AG08395 (cell line): ENCODE results near the gene MYH2.
A peak's percentile ranks its signal among the peaks of the same experiment; 100 is the strongest.

Experiments
- DNase-seq: peaks from one replicate; pipeline ENCODE4 v3.0.0; 2012; ENCODE audit warnings: mixed read lengths, low spot score

MYH2 gene

DNA sequence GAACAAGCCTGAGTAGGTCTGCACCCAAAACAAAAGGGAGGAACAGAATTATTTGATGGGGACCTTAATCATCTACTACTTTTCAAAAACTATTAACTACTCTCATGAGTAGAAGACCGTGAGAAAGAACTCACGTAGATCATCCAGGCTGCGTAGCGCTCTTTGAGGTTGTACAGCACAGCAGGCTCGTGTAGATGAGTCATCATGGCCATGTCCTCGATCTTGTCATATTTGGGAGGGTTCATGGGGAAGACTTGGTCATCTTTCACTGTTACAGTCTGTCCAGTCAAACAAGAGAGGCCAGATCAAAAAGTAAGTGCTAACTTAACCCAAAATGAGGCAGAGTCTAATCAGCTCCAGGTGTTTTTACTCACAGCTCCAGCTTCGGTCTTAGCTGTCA lies 33.4 kb downstream of the MYH2 start:
- DNase-seq, result no peak

DNA sequence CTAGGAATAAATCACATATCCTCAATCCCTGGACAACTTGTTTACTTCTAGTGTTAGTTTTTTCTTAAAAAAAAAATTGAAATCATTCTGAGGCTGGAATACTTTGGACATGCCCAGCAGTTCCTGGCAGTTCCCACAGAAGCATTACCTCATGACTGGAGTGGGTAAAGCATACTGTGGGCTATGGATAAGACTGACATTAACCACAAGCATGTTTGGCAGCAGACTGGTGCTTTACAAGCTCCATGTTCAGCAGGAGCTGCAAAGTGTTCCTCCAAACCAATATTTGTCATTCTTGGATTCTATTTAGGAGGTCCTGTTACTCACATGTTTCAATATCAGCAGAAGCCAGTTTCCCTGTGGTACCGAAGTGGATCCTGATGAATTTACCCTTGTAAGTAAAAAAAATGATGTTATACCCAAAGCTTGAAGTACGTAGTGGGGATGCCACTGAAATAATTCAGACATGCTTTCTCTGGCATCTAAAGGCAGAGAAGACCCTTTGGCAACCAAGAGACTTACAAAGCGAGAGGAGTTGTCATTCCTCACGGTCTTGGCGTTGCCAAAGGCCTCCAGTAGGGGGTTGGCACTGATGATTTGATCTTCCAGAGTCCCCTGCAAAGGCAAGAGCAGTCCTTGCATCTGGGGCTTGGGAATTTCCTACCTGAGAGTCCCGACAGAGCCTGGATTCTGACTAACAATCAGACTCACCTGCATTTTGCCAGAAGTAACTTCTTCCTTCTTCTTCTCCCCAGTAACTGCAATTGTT lies 36.0 kb downstream of the MYH2 start:
- peak; percentile 80 for DNase-seq

DNA sequence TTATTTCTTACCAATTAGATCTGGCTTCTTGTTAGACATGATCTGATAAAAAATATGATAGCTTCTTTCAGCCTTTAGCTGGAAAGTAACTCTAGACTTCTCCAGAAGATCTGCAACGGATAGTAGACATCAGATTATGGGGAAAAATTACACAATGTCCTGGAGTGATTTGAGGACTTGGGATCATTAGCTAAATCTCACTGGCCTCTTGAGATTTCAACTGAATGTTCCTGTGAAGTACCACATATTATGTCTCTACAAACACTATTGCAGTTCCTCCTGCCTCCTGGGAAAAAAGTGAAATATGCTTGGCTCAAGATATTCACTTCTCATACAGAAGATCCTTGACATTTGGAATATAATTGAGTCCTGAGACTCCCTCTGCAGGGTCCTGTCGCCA lies 36.6 kb downstream of the MYH2 start:
- no peak for DNase-seq

DNA sequence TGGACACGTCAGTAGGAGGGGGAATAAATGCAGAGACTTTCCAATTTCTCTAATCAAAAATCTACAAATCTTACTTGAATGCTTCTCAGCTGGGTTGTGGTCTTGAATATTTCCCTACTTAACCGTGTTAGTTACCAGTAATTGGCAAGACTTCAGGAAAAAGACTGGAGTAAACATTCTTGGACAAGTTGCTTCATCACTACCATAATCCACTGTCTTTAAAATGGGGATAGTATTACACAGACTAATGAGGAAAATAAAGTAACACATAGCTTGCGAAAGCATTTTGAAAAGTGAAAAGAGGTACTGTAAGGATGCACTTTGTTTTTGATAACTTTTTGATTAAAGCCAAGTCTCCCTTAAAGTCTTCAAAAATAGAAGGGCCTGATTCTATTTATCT lies 49.5 kb downstream of the MYH2 start:
- DNase-seq, result no peak

DNA sequence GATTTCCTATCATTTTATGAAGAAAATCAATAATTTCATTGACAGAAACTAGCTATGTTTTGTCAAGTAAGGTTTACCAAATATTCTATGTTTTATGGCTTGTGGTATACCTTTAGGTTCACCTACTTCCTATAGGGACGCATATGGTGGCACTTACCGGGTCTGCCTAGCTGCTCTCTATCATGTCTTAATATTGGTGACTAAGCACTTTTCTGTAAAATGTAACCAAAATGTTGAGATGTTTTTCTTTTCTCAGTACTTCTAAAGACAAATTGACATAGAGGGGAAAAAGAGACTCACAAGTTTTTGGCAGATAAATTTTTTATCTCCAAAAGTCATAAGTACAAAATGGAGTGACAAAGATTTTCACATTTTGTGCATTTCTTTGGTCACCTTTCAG lies 57.5 kb downstream of the MYH2 start:
- DNase-seq, result no peak

DNA sequence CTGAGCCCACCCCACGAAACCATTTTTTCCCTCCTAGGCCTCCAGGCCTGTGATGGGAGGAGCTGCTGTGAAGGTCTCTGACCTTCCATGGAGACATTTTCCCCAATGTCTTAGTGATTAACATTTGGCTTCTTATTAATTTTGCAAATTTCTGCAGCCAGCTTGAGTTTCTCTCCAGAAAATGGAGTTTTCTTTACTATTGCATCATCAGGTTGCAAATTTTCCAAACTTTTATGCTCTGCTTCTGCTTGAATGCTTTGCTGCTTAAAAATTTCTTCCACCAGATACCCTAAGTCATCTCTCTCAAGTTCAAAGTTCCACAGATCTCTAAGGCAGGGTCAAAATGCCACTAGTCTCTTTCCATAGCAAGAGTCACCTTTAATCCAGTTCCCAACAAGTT lies 67.2 kb downstream of the MYH2 start:
- DNase-seq, result no peak

DNA sequence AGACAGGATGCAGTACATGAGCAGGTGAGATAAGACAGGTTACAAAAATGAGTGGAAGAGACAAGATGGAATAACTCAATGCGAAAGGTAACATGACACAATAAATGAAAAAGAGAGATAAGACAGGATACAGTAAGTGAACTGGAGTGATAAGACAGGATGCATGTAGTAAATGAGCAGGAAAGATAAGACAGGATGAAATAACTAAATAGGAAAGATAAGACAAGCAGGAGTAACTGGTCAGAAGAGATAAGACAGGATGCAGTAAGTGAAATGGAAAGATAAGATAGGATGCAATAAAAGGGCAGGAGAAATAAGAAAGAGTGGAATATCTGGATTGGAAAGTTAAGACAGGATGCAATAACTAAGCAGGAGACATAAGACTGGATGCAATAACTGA lies 71.8 kb downstream of the MYH2 start:
- no peak for DNase-seq

DNA sequence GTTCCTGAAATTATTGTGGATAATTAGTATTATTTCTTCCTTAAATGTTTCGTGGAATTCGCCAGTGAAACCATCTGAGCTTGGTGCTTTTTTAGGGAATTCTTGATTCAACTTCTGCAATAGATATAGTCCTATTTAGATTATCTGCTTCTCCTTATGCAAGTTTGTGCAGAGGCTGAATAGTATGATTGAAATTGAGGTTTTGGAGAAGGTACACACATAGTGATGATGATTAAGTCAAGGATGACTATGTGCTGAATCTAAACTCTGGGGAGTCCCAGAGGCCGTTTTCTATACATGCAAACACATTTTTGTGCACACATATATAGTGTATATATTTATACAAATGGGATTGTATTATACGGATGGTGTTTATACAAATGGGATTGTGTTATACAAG lies 74.9 kb downstream of the MYH2 start:
- peak; percentile 11 for DNase-seq

DNA sequence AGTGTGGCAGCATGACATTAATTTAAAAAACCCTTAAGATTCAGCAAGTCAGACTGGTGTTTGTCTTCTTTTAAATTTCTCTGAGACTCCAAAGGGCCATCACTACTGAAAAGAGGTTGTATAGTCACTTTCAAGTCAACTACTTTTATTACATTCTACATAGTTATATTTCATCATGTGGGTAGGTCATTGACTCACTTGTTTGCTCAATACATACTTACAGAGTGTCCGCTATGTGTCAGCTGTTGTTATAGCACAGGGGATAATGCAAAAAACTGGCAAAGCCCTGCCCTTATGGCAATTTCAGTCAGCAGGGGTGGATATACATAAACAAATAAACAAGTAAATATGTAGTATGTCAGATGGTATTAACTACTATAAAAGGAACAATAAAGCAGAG lies 77.6 kb downstream of the MYH2 start:
- DNase-seq, result no peak
